OCI-LY3 (cell line): Measurements from ENCODE around the gene MXRA8.

Experiments used
- H2AFZ ChIP-seq: fragments of 200-600, 300-600 bp; shearing (Covaris generic); 2 replicates; pipeline ENCODE4 v1.6.0; 2014; ENCODE audit warnings: antibody characterized with exemption, low read depth, low read length
- H3K27ac ChIP-seq: fragments of 200-600, 300-600 bp; sonication (generic); 2 replicates; pipeline ENCODE4 v1.5.1; 2014; ENCODE audit warnings: mild to moderate bottlenecking, low read length, moderate library complexity, mixed read lengths
- H3K27me3 ChIP-seq: fragments of 200-600, 300-600 bp; sonication (generic); 2 replicates; pipeline ENCODE4 v1.6.1; 2014; ENCODE audit warnings: low read depth, low read length, mixed read lengths
- H3K36me3 ChIP-seq: fragments of 200-600, 300-600 bp; sonication (generic); replicated peaks from 2 replicates; pipeline ENCODE3; 2014; ENCODE audit warnings: low read depth, low read length, mixed read lengths
- H3K4me1 ChIP-seq: fragments of 300-600, 200-600 bp; sonication (generic); 2 replicates; pipeline ENCODE4 v1.6.1; 2014; ENCODE audit warnings: low read length, mixed read lengths
- H3K4me2 ChIP-seq: fragments of 200-600, 300-600 bp; sonication (generic); 2 replicates; pipeline ENCODE4 v1.6.1; 2014; ENCODE audit warnings: low read length, mixed read lengths
- H3K4me3 ChIP-seq: fragments of 300-600, 200-600 bp; sonication (generic); 2 replicates; pipeline ENCODE4 v1.5.1; 2014; ENCODE audit warnings: antibody characterized with exemption, mild to moderate bottlenecking, low read length, moderate library complexity
- H3K79me2 ChIP-seq: fragments of 300-600, 200-600 bp; shearing (Covaris generic); 2 replicates; pipeline ENCODE4 v1.6.1; 2014; ENCODE audit warnings: mild to moderate bottlenecking, low read length, mixed read lengths
- H3K9ac ChIP-seq: fragments of 300-600, 200-600 bp; shearing (Covaris generic); 2 replicates; pipeline ENCODE4 v1.6.0; 2014; ENCODE audit warnings: mild to moderate bottlenecking, low read length, moderate library complexity
- H3K9me3 ChIP-seq: fragments of 200-600, 300-600 bp; shearing (Covaris generic); 2 replicates; pipeline ENCODE4 v1.6.1; 2014; ENCODE audit warnings: low read length, mixed read lengths; ENCODE audit not compliant: insufficient read depth
- H4K20me1 ChIP-seq: fragments of 200-600, 300-600 bp; sonication (generic); 2 replicates; pipeline ENCODE4 v1.6.1; 2016; ENCODE audit warnings: low read length, mixed read lengths; ENCODE audit not compliant: insufficient read depth
- EZH2phosphoT487 ChIP-seq: fragments of 200-600 bp; shearing (Covaris generic); IDR thresholded peaks from 2 replicates; pipeline ENCODE4 v1.6.1; 2018; ENCODE audit warnings: antibody characterized with exemption, mixed run types, low read depth
- TF ChIP-seq, protein P1 (sequence below): fragments of 200-600, 300-600 bp; sonication (generic); IDR thresholded peaks from 2 replicates; pipeline ENCODE4 v1.5.1; 2014; ENCODE audit warnings: antibody characterized with exemption, low read length, low read depth

The MXRA8 gene

DNA sequence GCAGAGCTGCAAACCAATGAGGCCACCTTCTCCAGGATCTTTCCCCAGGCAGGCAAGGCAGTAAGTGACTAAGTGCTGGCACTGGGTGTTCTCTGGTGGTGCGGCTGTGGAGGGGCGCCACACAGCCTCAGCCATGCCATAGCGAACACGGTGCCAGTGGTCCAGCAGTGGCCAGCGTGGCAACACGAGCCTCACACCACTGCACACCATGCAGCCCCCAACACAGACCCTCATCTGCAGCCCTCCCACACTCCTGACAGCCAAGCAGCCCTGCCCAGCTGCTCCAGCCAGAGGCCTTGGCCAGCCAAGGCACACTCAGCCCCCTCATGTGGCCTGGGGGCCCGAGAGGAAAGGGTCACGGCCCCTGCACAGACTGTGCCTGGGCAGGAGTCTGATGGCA lies 36.9 kb downstream of the MXRA8 start:
- Histone ChIP-seq H3K36me3 (peaks cover 12% of the 10 kb centered on the region), H3K4me2 (no peak overlapping the region), H3K9ac (no peak overlapping the region), H3K9me3 (no peaks in the 10 kb centered on the region), H4K20me1 (peaks cover 30% of the 10 kb centered on the region), H3K4me3 (no peak overlapping the region), H3K27me3 (no peaks in the 10 kb centered on the region), H2AFZ (no peak overlapping the region), H3K4me1 (peaks cover 15% of the 10 kb centered on the region), H3K27ac (no peak overlapping the region), H3K79me2 (peaks cover 69% of the 10 kb centered on the region)
- no peak for TF ChIP-seq EZH2phosphoT487
- TF ChIP-seq, protein P1, sequence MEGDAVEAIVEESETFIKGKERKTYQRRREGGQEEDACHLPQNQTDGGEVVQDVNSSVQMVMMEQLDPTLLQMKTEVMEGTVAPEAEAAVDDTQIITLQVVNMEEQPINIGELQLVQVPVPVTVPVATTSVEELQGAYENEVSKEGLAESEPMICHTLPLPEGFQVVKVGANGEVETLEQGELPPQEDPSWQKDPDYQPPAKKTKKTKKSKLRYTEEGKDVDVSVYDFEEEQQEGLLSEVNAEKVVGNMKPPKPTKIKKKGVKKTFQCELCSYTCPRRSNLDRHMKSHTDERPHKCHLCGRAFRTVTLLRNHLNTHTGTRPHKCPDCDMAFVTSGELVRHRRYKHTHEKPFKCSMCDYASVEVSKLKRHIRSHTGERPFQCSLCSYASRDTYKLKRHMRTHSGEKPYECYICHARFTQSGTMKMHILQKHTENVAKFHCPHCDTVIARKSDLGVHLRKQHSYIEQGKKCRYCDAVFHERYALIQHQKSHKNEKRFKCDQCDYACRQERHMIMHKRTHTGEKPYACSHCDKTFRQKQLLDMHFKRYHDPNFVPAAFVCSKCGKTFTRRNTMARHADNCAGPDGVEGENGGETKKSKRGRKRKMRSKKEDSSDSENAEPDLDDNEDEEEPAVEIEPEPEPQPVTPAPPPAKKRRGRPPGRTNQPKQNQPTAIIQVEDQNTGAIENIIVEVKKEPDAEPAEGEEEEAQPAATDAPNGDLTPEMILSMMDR: no peak

DNA sequence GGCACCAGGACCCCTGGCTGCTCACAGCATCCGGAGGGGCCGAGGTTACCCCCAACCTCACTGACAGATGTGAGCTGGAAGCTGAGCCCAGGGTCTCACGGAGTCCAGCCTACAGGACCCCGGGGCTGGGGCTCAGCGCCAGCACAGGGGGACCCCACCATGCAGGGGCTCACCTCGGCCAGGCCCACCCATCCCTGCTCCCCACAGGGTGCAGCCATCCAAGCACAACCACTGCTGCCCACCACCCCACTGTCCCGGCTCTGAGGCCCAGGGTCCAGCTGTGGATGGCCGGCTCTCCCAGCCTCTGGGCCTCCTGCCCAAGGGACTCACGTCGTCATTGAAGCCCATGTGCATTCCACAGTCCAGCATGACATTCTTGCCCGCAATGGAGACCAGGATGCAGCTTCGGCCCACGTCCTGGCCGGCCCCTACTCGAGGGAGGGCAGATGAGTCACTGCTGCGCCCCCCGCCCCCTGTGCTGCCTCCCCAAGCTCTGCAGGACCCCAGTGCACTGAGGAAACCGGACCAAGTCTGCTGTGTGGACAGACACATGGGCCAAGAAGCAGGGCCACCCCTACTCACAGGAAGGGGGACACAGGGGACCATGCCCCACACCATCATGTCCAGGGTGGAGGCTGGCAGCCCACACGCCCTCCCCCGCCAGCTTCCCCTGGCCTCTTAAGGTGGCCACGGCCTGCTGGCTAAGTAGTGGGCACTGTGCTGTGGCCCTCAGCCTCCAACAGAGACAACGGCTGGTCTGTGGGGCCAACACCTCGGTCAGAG lies 37.5 kb downstream of the MXRA8 start:
- TF ChIP-seq, protein P1: no peak
- TF ChIP-seq EZH2phosphoT487: no peak
- no peak overlapping the region for H3K4me2 ChIP-seq
- no peak overlapping the region for H3K9ac ChIP-seq

DNA sequence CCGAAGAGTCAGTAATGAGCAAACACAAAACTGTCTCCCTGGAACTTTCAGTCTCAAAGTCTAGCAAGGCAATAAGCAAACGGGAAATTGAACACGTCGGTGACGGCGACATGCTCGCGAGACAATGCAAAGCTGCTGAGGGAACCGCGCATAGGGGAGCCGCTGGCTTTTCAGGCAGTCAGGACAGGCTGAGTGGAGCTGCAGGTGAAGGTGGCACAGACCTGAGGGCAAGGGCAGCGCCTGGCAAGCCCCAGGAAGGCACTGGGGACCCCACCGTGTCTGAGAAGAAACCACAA lies 38.8 kb downstream of the MXRA8 start:
- H2AFZ ChIP-seq: no peak overlapping the region
- no peaks in the 10 kb centered on the region for H3K27me3 ChIP-seq
- H3K9me3 ChIP-seq: no peaks in the 10 kb centered on the region
- no peak overlapping the region for H3K27ac ChIP-seq
- no peak overlapping the region for H3K9ac ChIP-seq
- peaks cover 15% of the 10 kb centered on the region for H3K36me3 ChIP-seq
- H3K79me2 ChIP-seq: peaks cover 56% of the 10 kb centered on the region
- no peak overlapping the region for H3K4me2 ChIP-seq
- peaks cover 7% of the 10 kb centered on the region for H3K4me1 ChIP-seq
- H3K4me3 ChIP-seq: no peak overlapping the region
- no peak for TF ChIP-seq EZH2phosphoT487
- TF ChIP-seq, protein P1: no peak
- peaks cover 27% of the 10 kb centered on the region for H4K20me1 ChIP-seq

More for the DNA sequence above, 37.5 kb downstream of the MXRA8 start:
- Histone ChIP-seq H3K4me1 (peaks cover 13% of the 10 kb centered on the region), H3K27me3 (no peaks in the 10 kb centered on the region), H3K36me3 (peaks cover 12% of the 10 kb centered on the region), H3K79me2 (peaks cover 67% of the 10 kb centered on the region), H4K20me1 (peaks cover 27% of the 10 kb centered on the region), H3K27ac (no peak overlapping the region), H3K4me3 (no peak overlapping the region), H3K9me3 (no peaks in the 10 kb centered on the region), H2AFZ (no peak overlapping the region)

DNA sequence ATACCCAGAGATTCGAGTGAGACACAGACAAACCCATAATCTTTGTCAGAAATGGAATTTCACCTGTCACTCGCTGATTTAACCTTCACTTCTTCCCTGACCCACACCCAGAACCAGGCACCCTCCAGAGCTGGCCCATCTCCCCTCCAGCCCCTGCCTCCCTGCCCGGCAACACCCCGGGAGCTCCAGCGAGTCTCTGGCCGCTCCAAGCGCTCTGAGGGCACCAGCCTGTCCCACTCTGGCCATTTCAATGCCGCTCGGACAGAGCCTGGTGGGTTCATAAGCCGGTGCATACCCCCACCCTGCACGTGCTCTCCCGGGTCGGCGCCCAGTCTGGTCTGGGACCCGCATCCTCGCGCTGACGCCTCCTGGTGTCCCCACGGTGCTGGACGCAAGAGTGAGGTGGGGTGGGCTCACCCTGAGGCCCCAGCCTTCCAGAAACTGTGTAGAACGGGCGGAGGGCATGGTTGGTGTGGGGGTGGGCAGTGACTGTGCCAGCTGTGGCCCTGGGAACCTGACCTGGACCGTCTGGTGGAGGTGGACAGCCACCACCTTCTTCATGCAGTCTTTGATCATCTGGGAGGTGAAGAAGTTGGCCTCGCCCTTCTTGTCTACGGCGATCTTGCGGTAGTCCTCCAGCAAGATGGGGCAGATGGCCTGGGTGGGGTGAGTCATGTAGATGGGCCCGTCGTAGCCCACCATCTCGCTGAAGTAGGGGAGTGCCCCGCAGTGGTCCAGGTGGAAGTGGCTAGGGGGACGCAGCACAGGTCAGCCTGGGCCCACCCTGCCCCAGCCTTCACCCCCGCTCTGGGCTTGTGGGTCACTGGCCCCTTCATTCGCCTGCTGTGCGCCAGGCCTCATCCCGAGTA lies 39.3 kb downstream of the MXRA8 start:
- Histone ChIP-seq H3K79me2 (peaks cover 51% of the 10 kb centered on the region), H3K4me2 (no peak overlapping the region), H3K36me3 (peaks cover 18% of the 10 kb centered on the region), H4K20me1 (peaks cover 27% of the 10 kb centered on the region), H3K27me3 (no peaks in the 10 kb centered on the region), H3K27ac (no peak overlapping the region), H3K9me3 (no peaks in the 10 kb centered on the region), H3K9ac (no peak overlapping the region), H2AFZ (no peak overlapping the region), H3K4me1 (peaks cover 7% of the 10 kb centered on the region), H3K4me3 (no peak overlapping the region)
- TF ChIP-seq EZH2phosphoT487: no peak
- TF ChIP-seq, protein P1: no peak
